GM18868 (cell line): ENCODE results near the gene RRBP1.

Experiments
- ATAC-seq: cut with Tn5 transposase; IDR thresholded peaks from one replicate; pipeline ENCODE4 v1.9.1; 2021; ENCODE audit warnings: mild to moderate bottlenecking, moderate library complexity; ENCODE audit not compliant: unreplicated experiment

RRBP1 gene

GRCh38 chr20:17682103-17682888 lies at the start of gene RRBP1:
TSS of gene RRBP1 (minus strand) at chr20:17682242. CDS start at chr20:17660507, 21,735 bp downstream.
- peak; percentile 89 for ATAC-seq

GRCh38 chr20:17731233-17731632 lies 49.2 kb upstream of the RRBP1 start:
- no peak for ATAC-seq

- no peak for ATAC-seq
Observed at GRCh38 chr20:17730071-17730470, 48.0 kb upstream of the RRBP1 start.

GRCh38 chr20:17728074-17728473 lies 46.0 kb upstream of the RRBP1 start:
- ATAC-seq = no peak

GRCh38 chr20:17727351-17727750 lies 45.3 kb upstream of the RRBP1 start:
- ATAC-seq = no peak

GRCh38 chr20:17726902-17727301 lies 44.9 kb upstream of the RRBP1 start:
- ATAC-seq = no peak

GRCh38 chr20:17725094-17725835 lies 43.2 kb upstream of the RRBP1 start:
- no peak for ATAC-seq

GRCh38 chr20:17723301-17723691 lies 41.3 kb upstream of the RRBP1 start:
- no peak for ATAC-seq

GRCh38 chr20:17722493-17723300 lies 40.7 kb upstream of the RRBP1 start:
- no peak for ATAC-seq

- ATAC-seq = no peak
Observed at GRCh38 chr20:17721802-17722486, 39.9 kb upstream of the RRBP1 start.

GRCh38 chr20:17720755-17721154 lies 38.7 kb upstream of the RRBP1 start:
- no peak for ATAC-seq

- ATAC-seq = no peak
Observed at GRCh38 chr20:17716331-17716730, 34.3 kb upstream of the RRBP1 start.

GRCh38 chr20:17715075-17715474 lies 33.0 kb upstream of the RRBP1 start:
- no peak for ATAC-seq

GRCh38 chr20:17714597-17714996 lies 32.6 kb upstream of the RRBP1 start:
- ATAC-seq = no peak

- no peak for ATAC-seq
Observed at GRCh38 chr20:17712708-17713107, 30.7 kb upstream of the RRBP1 start.

GRCh38 chr20:17712201-17712600 lies 30.2 kb upstream of the RRBP1 start:
- no peak for ATAC-seq

- ATAC-seq = no peak
Observed at GRCh38 chr20:17711267-17711627, 29.2 kb upstream of the RRBP1 start.

- no peak for ATAC-seq
Observed at GRCh38 chr20:17710379-17711266, 28.6 kb upstream of the RRBP1 start.

GRCh38 chr20:17709361-17710293 lies 27.6 kb upstream of the RRBP1 start:
- no peak for ATAC-seq
